NCI-H2171 (cell line): ENCODE data around the gene P2RY6.

Experiments
- DNase-seq: peaks from one replicate; lab custom pipeline; 2025; lab: John Stamatoyannopoulos, UW

Gene P2RY6

GRCh38 chr11:73277467-73277866, 5.3 kb downstream of the P2RY6 start:
- no peak for DNase-seq

GRCh38 chr11:73280626-73281025, 8.5 kb downstream of the P2RY6 start:
- no peak for DNase-seq

- no peak for DNase-seq
Observed at GRCh38 chr11:73281201-73281741, 9.1 kb downstream of the P2RY6 start.

GRCh38 chr11:73281796-73282660, 9.9 kb downstream of the P2RY6 start:
- DNase-seq: no peak

- no peak for DNase-seq
Observed at GRCh38 chr11:73283276-73284000, 11.3 kb downstream of the P2RY6 start.

- DNase-seq: no peak
Observed at GRCh38 chr11:73284106-73284505, 12.0 kb downstream of the P2RY6 start.

- DNase-seq: no peak
Observed at GRCh38 chr11:73285721-73286120, 13.6 kb downstream of the P2RY6 start.

- no peak for DNase-seq
Observed at GRCh38 chr11:73286240-73286810, 14.2 kb downstream of the P2RY6 start.

- DNase-seq: no peak
Observed at GRCh38 chr11:73287400-73288101, 15.4 kb downstream of the P2RY6 start.

GRCh38 chr11:73288192-73288872, 16.2 kb downstream of the P2RY6 start:
- DNase-seq: no peak

- DNase-seq: peak; percentile 64
Observed at GRCh38 chr11:73288873-73289707, 17.0 kb downstream of the P2RY6 start.

- DNase-seq: no peak
Observed at GRCh38 chr11:73290536-73290935, 18.4 kb downstream of the P2RY6 start.

- no peak for DNase-seq
Observed at GRCh38 chr11:73291196-73291595, 19.1 kb downstream of the P2RY6 start.

- no peak for DNase-seq
Observed at GRCh38 chr11:73291781-73292524, 19.8 kb downstream of the P2RY6 start.

- no peak for DNase-seq
Observed at GRCh38 chr11:73292525-73292894, 20.4 kb downstream of the P2RY6 start.

- no peak for DNase-seq
Observed at GRCh38 chr11:73293356-73293936, 21.3 kb downstream of the P2RY6 start.

GRCh38 chr11:73294604-73295003, 22.5 kb downstream of the P2RY6 start:
- no peak for DNase-seq

GRCh38 chr11:73295241-73295995, 23.3 kb downstream of the P2RY6 start:
- no peak for DNase-seq

- DNase-seq: no peak
Observed at GRCh38 chr11:73295996-73296318, 23.8 kb downstream of the P2RY6 start.
